Endothelial cell of umbilical vein (primary cell): ENCODE data around the gene GHITM.

Source experiments
- CTCF ChIP-seq, 2 donors: IDR thresholded peaks; 1 replicate in 1 of 2; 2 replicates in 1 of 2; pipeline ENCODE4 v1.5.1; 2011; ENCODE audit warnings: low read length in 2 of 2, mild to moderate bottlenecking in 2 of 2, moderate library complexity in 2 of 2, control low read depth in 1 of 2, inconsistent platforms in 1 of 2, low read depth in 1 of 2; ENCODE audit not compliant: insufficient read depth in 1 of 2; ENCODE audit errors: extremely low read depth in 1 of 2
- EZH2 ChIP-seq: IDR thresholded peaks from 2 replicates; pipeline ENCODE4 v1.6.1; 2012; ENCODE audit warnings: borderline replicate concordance, low read depth, mild to moderate bottlenecking, moderate library complexity, low read length, inconsistent platforms; ENCODE audit not compliant: severe bottlenecking
- POLR2A ChIP-seq: IDR thresholded peaks from 2 replicates; pipeline ENCODE4 v1.6.1; 2012; ENCODE audit warnings: low read depth, mild to moderate bottlenecking, control low read depth, low read length

- TF ChIP-seq POLR2A = no peak
- no peak for TF ChIP-seq CTCF (IDR thresholded peaks at IDR 0.05; ENCODE audit: extremely low read depth in 1 of 2, insufficient read depth in 1 of 2, low read depth in 1 of 2, low read length in 2 of 2)
- TF ChIP-seq EZH2 = no peak
Observed at GRCh38 chr10:84202349-84202748, 63.0 kb downstream of the GHITM start.
